Measurements from ENCODE around the gene ABCG1.

GRCh38 chr21:42253466-42253865, 34.5 kb downstream of the ABCG1 start:
- no peak for TF ChIP-seq CTCF (IDR thresholded peaks at IDR 0.05)
- TF ChIP-seq POLR2A (IDR thresholded peaks at IDR 0.05) = no peak

All from Peyer's patch (tissue), 4 donors.